Inferior parietal cortex (tissue), 1 donor: ENCODE measurements around the gene C9.
"Not testable (repeated sequence)": the region's sequence is repeated elsewhere in the genome, so short reads cannot be mapped to it uniquely, and the experiment has no call there.

Experiments
- DNase-seq: peaks from one replicate; pipeline ENCODE4 v3.0.0-alpha.2; 2016; ENCODE audit errors: extremely low spot score

The C9 gene

GRCh38 chr5:39331861-39332381 lies 32.4 kb downstream of the C9 start:
- no peak for DNase-seq

- no peak for DNase-seq
Observed at GRCh38 chr5:39328731-39329130, 35.6 kb downstream of the C9 start.

- DNase-seq = no peak
Observed at GRCh38 chr5:39323542-39323941, 40.8 kb downstream of the C9 start.

GRCh38 chr5:39319395-39319794 lies 44.9 kb downstream of the C9 start:
- DNase-seq = no peak

GRCh38 chr5:39316464-39316863 lies 47.8 kb downstream of the C9 start:
- DNase-seq = not testable (repeated sequence)

- no peak for DNase-seq
Observed at GRCh38 chr5:39315995-39316394, 48.3 kb downstream of the C9 start.

- DNase-seq = no peak
Observed at GRCh38 chr5:39314591-39314990, 49.7 kb downstream of the C9 start.

- DNase-seq = no peak
Observed at GRCh38 chr5:39309534-39309933, 54.8 kb downstream of the C9 start.

- DNase-seq = no peak
Observed at GRCh38 chr5:39302472-39302871, 61.8 kb downstream of the C9 start.

GRCh38 chr5:39301406-39301805 lies 62.9 kb downstream of the C9 start:
- no peak for DNase-seq

GRCh38 chr5:39299962-39300361 lies 64.3 kb downstream of the C9 start:
- no peak for DNase-seq

- DNase-seq = no peak
Observed at GRCh38 chr5:39294736-39295135, 69.6 kb downstream of the C9 start.

- DNase-seq = no peak
Observed at GRCh38 chr5:39284552-39284951, 79.7 kb downstream of the C9 start.

- DNase-seq = peak; percentile 71
Observed at GRCh38 chr5:39283231-39283818, 81.0 kb downstream of the C9 start.

- no peak for DNase-seq
Observed at GRCh38 chr5:39282561-39282960, 81.7 kb downstream of the C9 start.

- not testable (repeated sequence) for DNase-seq
Observed at GRCh38 chr5:39275865-39276264, 88.4 kb downstream of the C9 start.

- no peak for DNase-seq
Observed at GRCh38 chr5:39274398-39275085, 89.8 kb downstream of the C9 start.

- no peak for DNase-seq
Observed at GRCh38 chr5:39273314-39273954, 90.9 kb downstream of the C9 start.

GRCh38 chr5:39272869-39273231 lies 91.4 kb downstream of the C9 start:
- DNase-seq = not testable (repeated sequence)

GRCh38 chr5:39270225-39270848 lies 94.0 kb downstream of the C9 start:
- no peak for DNase-seq

GRCh38 chr5:39267186-39267585 lies 97.1 kb downstream of the C9 start:
- DNase-seq = no peak

- DNase-seq = no peak
Observed at GRCh38 chr5:39266442-39266841, 97.9 kb downstream of the C9 start.

GRCh38 chr5:39264528-39264927 lies 99.8 kb downstream of the C9 start:
- no peak for DNase-seq
